ENCODE data around the gene OSBPL5.
"Not testable (repeated sequence)": the region's sequence is repeated elsewhere in the genome, so short reads cannot be mapped to it uniquely, and the experiment has no call there.

OSBPL5 gene

GRCh38 chr11:3170044-3170755, 5.1 kb upstream of the OSBPL5 start:
- no peak overlapping the region for H3K27ac ChIP-seq

GRCh38 chr11:3169255-3170043, 4.3 kb upstream of the OSBPL5 start:
- TF ChIP-seq, protein P1, sequence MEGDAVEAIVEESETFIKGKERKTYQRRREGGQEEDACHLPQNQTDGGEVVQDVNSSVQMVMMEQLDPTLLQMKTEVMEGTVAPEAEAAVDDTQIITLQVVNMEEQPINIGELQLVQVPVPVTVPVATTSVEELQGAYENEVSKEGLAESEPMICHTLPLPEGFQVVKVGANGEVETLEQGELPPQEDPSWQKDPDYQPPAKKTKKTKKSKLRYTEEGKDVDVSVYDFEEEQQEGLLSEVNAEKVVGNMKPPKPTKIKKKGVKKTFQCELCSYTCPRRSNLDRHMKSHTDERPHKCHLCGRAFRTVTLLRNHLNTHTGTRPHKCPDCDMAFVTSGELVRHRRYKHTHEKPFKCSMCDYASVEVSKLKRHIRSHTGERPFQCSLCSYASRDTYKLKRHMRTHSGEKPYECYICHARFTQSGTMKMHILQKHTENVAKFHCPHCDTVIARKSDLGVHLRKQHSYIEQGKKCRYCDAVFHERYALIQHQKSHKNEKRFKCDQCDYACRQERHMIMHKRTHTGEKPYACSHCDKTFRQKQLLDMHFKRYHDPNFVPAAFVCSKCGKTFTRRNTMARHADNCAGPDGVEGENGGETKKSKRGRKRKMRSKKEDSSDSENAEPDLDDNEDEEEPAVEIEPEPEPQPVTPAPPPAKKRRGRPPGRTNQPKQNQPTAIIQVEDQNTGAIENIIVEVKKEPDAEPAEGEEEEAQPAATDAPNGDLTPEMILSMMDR (IDR thresholded peaks at IDR 0.05), result no peak; the same call in 1 of the 2 replicates
- no peak for TF ChIP-seq ZFX (IDR thresholded peaks at IDR 0.05; ENCODE audit: borderline replicate concordance)
- no peak overlapping the region for H3K27ac ChIP-seq

More at GRCh38 chr11:3170044-3170755, 5.1 kb upstream of the OSBPL5 start:
- TF ChIP-seq, protein P1 (IDR thresholded peaks at IDR 0.05), result no peak
- no peak for TF ChIP-seq ZFX (IDR thresholded peaks at IDR 0.05; ENCODE audit: borderline replicate concordance)

DNA sequence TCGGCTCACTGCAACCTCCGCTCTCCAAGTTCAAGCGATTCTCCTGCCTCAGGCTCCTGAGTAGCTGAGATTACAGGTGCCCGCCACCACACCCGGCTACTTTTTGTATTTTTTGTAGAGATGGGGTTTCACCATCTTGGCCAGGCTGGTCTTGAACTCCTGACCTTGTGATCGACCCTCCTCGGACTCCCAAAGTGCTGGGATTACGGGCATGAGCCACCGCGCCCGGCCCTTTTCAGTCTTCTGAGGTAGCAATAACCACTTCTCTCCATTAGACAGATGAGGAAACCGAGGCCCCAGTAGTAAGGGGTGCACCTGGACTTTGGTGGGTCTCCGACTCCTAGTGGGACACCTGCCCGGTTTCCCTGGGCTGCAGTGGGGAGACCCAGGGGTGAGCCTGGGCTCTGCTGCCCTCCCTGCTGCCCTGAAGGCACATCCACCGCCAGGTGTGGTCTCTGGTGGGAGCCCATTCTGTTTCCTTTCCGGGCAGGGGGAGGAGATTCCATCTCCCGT, 3.7 kb upstream of the OSBPL5 start:
- H3K27ac ChIP-seq, result not testable (repeated sequence)

GRCh38 chr11:3167143-3168119, 2.3 kb upstream of the OSBPL5 start:
- no peak for TF ChIP-seq ZFX (IDR thresholded peaks at IDR 0.05; ENCODE audit: borderline replicate concordance)
- TF ChIP-seq, protein P1 (IDR thresholded peaks at IDR 0.05), result no peak
- no peak overlapping the region for H3K27ac ChIP-seq

DNA sequence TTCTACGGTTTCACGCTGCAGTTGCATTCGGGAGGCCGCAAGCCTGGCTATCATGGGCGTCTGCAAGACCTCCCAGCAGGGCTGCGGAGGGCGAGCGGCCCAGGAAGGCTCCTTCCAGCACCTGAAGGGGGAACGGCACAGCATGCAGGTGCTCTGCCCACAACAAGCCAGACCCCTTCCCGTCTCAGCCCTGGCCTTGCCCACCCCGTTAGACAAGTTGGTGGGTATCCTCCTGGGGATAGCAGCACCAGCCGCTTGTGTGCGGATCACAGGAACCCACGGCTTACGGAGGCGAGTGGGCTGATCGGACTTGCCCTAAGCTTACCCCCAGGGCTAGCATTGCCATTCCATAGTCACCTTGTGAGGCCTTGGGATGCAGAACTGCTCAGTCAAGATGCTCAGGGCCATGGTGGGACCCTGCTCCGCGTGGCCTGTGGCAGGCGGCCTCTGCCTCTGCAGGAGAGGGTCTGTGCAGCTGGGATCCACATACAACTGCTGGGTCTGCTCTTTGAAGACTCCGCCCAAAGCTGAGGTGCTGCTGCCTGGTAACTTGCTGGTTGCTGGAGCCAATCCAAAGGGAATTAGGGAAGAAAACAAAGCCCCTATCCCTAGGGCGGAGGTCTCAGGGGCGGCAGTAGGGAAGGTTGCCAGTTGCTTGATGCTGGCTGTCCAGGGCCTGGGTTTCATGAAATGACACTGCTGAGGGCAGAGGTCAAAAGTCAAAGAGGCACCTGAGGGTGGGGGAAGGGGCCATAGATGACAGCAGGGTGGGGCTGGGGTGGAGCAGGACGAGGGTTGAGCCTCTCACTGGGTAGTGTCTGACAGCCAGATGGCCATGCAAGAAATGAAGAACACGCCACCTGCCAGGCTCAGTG, 1.4 kb upstream of the OSBPL5 start:
- TF ChIP-seq ZFX (IDR thresholded peaks at IDR 0.05; ENCODE audit: borderline replicate concordance), result no peak
- TF ChIP-seq, protein P1 (IDR thresholded peaks at IDR 0.05), result no peak
- H3K27ac ChIP-seq, result no peak overlapping the region

GRCh38 chr11:3165916-3166267, 782 bp upstream of the OSBPL5 start:
- no peak overlapping the region for H3K27ac ChIP-seq
- TF ChIP-seq, protein P1 (IDR thresholded peaks at IDR 0.05), result no peak
- no peak for TF ChIP-seq ZFX (IDR thresholded peaks at IDR 0.05; ENCODE audit: borderline replicate concordance)
